ENCODE measurements around the gene CROCC.
"Not testable (repeated sequence)": the region's sequence is repeated elsewhere in the genome, so short reads cannot be mapped to it uniquely, and the experiment has no call there.

The CROCC gene

DNA sequence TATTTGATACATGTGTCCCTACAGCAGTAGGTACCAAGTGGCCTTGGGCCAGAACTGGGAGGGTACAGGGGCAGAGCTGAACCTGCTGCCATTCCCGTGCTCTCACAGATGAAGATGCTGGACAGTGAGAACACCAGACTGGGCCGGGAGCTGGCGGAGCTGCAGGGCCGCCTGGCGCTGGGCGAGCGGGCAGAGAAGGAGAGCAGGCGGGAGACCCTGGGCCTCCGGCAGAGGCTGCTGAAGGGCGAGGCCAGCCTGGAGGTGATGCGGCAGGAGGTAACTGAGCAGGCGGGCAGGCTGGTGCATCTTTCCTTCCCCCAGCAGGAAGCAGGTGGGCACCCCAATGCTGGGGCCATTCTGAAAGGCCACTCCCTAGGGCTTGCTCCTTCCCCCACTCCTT lies 36.7 kb downstream of the CROCC start:
- Mint-ChIP-seq H3K36me3 (ENCODE audit: low read depth) (no peaks in the 10 kb centered on the region), H3K27ac (no peak overlapping the region), H3K27me3 (ENCODE audit: low read depth) (no peaks in the 10 kb centered on the region), H3K4me3 (no peak overlapping the region), H3K4me1 (ENCODE audit: low read depth) (peaks cover 7% of the 10 kb centered on the region), H3K9me3 (no peaks in the 10 kb centered on the region)

DNA sequence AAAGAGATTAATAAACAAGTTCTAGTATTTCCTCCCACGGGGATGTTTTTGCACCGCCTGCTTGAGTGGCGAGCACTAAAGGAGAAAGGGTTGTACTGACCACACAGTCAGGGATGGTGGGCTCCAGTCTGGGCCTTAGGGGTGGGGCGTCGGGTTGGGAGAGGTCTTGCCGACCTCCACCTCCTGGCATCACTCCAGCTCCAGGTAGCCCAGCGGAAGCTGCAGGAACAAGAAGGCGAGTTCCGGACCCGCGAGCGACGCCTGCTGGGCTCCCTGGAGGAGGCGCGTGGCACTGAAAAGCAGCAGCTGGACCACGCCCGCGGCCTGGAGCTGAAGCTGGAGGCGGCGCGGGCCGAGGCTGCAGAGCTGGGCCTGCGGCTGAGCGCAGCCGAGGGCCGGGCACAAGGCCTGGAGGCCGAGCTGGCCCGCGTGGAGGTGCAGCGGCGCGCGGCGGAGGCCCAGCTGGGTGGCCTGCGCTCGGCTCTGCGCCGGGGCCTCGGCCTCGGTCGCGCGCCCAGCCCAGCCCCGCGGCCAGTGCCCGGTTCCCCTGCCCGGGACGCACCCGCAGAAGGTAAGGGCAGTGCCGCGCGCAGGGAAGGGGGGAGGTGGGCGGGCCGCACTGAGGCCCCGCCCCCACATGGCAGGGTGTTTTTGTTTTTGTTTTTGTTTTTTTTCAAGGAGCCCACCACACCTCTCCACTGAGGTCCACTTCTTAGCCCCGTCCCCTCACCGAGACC lies 39.0 kb downstream of the CROCC start:
- Mint-ChIP-seq H3K36me3 (ENCODE audit: low read depth) (no peaks in the 10 kb centered on the region), H3K27ac (peak overlapping the region; percentile 45), H3K9me3 (no peaks in the 10 kb centered on the region), H3K4me3 (peak overlapping the region; percentile 66), H3K27me3 (ENCODE audit: low read depth) (no peaks in the 10 kb centered on the region), H3K4me1 (ENCODE audit: low read depth) (peaks cover 7% of the 10 kb centered on the region)

DNA sequence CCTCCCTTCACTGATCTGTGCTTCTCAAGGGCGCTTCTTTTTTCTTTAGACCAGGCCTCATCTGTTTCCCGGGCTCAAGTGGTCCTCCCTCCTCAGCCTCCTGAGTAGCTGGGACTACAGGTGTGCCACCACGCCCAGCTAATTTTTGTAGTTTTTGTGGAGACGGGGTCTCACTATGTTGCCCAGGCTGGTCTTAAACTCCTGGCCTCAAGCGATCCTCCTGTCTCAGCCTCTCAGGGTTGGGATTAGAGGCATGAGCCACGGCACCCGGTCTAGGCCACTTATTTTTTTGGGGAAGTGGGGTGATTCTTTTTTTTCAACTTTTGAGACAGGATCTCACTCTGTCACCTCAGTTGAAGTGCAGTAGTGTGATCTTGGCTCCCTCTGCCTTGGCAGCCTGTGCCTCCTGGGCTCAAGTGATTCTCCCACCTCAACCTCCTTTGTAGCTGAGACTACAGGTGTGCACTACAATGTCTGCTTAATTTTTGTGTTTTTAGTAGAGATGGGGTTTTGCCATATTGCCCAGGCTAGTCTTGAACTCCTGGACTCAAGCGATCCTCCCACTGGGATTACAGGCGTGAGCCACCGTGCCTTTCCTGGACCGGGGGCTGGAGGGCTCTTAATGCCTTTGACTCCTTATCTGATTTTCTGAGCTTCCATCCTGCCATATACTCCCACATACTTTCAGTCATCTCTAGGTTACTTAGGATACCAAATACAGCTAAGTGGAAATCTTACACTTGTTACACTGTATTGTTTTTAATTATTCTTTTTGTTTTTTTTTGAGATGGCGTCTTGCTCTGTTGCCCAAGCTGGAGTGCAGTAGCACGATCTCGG lies 39.8 kb downstream of the CROCC start:
- Mint-ChIP-seq H3K9me3 (no peaks in the 10 kb centered on the region), H3K36me3 (ENCODE audit: low read depth) (no peaks in the 10 kb centered on the region), H3K27ac (peak overlapping the region; percentile 56), H3K27me3 (ENCODE audit: low read depth) (no peaks in the 10 kb centered on the region), H3K4me1 (ENCODE audit: low read depth) (peaks cover 7% of the 10 kb centered on the region), H3K4me3 (peak overlapping the region; percentile 58)

DNA sequence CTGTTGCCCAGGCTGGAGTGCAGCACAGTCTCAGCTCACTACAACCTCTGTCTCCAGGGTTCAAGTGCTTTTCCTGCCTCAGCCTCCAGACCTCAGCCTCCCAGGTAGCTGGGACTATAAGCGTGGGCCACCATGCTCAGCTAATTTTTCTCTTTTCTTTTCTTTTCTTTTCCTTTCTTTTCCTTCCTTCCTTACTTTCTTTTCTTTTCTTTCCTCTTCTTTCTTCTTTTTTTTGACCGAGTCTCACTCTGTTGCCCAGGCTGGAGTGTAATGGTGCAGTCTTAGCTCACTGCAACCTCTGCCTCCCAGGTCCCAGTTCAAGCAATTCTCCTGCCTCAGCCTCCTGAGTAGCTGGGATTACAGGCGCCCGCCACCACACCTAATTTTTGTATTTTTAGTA lies 42.4 kb downstream of the CROCC start:
- H3K4me3 Mint-ChIP-seq; H3K27me3 Mint-ChIP-seq (ENCODE audit: low read depth); H3K9me3 Mint-ChIP-seq; H3K4me1 Mint-ChIP-seq (ENCODE audit: low read depth); H3K27ac Mint-ChIP-seq; H3K36me3 Mint-ChIP-seq (ENCODE audit: low read depth): not testable (repeated sequence)

DNA sequence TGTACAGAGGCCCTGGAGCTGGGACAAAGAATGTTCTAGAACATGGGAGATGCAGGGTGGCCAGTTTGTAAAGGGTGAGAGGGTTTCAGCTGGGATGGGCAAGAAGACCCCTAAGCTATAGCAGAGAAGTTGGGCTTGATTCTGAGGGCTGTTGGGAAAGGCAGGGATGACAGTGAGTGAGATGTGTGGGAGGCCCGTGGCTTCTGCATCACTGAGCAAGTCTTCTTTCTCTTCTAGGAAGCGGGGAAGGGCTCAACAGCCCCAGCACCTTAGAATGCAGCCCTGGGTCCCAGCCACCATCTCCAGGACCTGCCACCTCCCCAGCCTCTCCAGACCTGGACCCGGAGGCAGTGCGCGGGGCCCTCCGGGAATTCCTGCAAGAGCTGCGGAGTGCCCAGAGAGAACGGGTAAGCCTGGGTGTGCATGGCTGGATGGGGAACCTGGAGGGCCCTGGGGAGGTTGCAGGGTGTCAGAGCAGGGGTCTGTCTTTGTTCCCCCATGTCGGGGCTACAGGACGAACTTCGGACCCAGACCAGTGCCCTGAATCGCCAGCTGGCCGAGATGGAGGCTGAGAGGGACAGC lies 43.8 kb downstream of the CROCC start:
- no peaks in the 10 kb centered on the region for H3K27me3 Mint-ChIP-seq (ENCODE audit: low read depth)
- H3K27ac Mint-ChIP-seq = no peak overlapping the region
- H3K9me3 Mint-ChIP-seq = no peaks in the 10 kb centered on the region
- peaks cover 3% of the 10 kb centered on the region for H3K4me1 Mint-ChIP-seq (ENCODE audit: low read depth)
- no peak overlapping the region for H3K4me3 Mint-ChIP-seq
- no peaks in the 10 kb centered on the region for H3K36me3 Mint-ChIP-seq (ENCODE audit: low read depth)

DNA sequence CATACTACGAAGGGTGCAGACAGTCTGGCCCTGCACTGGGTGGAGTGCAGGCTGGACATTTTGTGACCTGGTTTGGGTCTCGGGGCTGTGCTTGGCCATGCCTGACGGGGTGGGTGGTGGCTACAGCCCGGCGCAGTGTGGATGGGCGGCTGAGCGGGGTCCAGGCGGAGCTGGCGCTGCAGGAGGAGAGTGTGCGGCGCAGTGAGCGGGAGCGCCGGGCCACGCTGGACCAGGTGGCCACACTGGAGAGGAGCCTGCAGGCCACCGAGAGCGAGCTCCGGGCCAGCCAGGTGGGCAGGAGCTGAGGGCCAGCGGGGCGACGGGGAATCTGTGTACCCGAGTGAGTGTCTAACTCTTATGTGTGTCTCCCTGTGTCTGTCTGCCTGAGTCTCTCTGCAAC lies 44.6 kb downstream of the CROCC start:
- no peaks in the 10 kb centered on the region for H3K36me3 Mint-ChIP-seq (ENCODE audit: low read depth)
- no peaks in the 10 kb centered on the region for H3K4me1 Mint-ChIP-seq (ENCODE audit: low read depth)
- no peak overlapping the region for H3K4me3 Mint-ChIP-seq
- no peak overlapping the region for H3K27ac Mint-ChIP-seq
- H3K27me3 Mint-ChIP-seq (ENCODE audit: low read depth) = no peaks in the 10 kb centered on the region
- H3K9me3 Mint-ChIP-seq = no peaks in the 10 kb centered on the region

DNA sequence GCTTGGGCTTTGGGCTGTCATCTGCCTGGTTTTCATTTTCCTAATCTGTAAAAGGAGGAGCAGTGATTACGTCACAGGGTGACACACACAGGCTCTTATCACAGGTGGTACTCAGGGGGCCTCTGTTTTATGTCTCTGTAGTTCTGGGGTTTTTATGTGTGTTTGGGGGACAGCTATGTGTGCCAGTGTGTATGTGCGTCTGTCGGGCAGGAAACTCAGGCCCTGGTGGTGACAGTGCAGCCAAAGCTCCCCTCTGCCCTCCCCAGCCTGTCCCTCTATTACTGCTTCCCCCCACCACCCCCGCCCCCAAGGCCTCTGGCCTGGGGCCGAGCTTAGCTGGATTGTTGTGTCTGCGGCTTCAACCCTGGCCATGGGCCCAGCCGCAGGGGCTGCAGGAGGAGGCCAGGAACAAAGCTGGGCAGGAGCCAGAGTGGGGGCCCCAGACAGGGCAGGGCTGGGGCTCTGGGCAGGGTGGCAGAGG lies 45.4 kb downstream of the CROCC start:
- Mint-ChIP-seq H3K27me3 (ENCODE audit: low read depth) (no peaks in the 10 kb centered on the region), H3K9me3 (no peaks in the 10 kb centered on the region), H3K36me3 (ENCODE audit: low read depth) (no peaks in the 10 kb centered on the region), H3K27ac (no peak overlapping the region), H3K4me1 (ENCODE audit: low read depth) (no peaks in the 10 kb centered on the region), H3K4me3 (no peak overlapping the region)

DNA sequence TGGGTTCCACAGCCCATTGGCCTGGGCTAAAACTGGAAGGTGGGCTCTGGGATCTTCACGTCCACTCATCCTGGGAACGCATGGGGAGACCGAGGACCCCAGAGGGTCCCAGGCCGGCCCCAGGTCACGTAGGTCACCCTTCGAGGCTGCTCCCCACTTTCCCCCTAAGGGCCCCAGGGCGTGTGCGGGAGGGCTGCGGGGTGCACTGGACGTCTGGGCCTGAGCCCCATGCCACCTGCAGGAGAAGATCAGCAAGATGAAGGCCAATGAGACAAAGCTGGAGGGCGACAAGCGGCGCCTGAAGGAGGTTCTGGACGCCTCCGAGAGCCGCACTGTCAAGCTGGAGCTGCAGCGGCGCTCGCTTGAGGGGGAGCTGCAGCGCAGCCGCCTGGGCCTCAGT lies 46.2 kb downstream of the CROCC start:
- Mint-ChIP-seq H3K9me3 (no peaks in the 10 kb centered on the region), H3K27me3 (ENCODE audit: low read depth) (no peaks in the 10 kb centered on the region), H3K4me3 (no peak overlapping the region), H3K27ac (no peak overlapping the region), H3K36me3 (ENCODE audit: low read depth) (no peaks in the 10 kb centered on the region), H3K4me1 (ENCODE audit: low read depth) (no peaks in the 10 kb centered on the region)

DNA sequence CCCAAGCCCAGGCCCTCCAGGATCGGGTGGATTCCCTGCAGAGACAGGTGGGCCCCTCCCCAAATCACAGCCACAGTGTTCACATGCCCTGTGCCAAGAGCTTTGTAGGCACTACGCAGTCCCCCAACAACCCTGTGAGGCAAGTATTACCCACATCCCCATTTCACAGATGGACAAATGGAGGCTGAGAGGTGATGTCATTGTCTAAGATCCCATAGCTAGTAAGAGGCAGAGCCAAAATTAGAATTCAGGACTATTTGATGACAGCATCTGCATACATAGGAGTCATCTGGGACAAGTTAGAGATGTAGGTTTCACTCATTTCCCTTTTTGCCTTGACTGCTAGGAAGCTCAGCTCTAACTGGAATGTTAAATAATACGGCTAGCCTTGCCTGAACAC lies 46.6 kb downstream of the CROCC start:
- no peaks in the 10 kb centered on the region for H3K9me3 Mint-ChIP-seq
- no peaks in the 10 kb centered on the region for H3K4me1 Mint-ChIP-seq (ENCODE audit: low read depth)
- H3K36me3 Mint-ChIP-seq (ENCODE audit: low read depth) = no peaks in the 10 kb centered on the region
- H3K4me3 Mint-ChIP-seq = no peak overlapping the region
- no peaks in the 10 kb centered on the region for H3K27me3 Mint-ChIP-seq (ENCODE audit: low read depth)
- no peak overlapping the region for H3K27ac Mint-ChIP-seq

DNA sequence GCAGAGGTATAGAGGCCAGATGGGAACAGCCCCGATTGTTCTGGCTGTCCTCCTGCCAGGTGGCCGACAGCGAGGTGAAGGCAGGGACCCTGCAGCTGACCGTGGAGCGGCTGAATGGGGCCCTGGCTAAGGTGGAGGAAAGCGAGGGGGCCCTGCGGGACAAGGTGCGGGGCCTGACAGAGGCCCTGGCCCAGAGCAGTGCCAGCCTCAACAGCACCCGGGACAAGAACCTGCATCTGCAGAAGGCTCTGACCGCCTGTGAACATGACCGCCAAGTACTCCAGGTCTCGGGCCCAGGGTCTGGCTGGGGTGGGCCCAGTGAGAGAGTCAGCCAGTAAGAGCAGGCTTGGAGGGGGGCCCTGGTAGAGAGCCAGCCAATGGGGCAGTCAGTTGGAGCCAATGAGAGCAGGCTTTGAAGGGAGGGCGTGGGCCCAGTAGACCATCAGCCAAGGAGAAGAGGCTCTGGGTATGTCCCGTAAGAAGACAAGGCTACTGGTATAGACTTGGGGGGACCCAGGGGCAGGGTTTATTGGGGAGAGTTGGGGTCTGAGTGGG lies 47.4 kb downstream of the CROCC start:
- H3K4me3 Mint-ChIP-seq = no peak overlapping the region
- H3K4me1 Mint-ChIP-seq (ENCODE audit: low read depth) = no peaks in the 10 kb centered on the region

DNA sequence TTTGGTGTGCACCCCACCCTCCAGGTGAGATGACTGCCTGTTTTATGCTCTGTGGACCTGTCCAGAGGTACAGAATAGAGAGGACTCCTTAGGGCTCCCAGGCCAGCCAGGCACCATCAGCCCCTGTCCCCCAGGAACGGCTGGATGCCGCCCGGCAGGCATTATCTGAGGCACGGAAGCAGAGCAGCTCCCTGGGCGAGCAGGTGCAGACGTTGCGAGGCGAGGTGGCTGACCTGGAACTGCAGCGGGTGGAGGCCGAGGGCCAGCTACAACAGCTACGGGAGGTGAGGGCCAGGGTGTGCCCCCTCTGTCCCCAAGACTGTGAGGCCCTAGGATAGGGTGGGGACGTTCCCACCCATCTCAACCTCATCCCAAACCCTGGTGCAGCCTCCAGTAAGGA lies 47.9 kb downstream of the CROCC start:
- no peak overlapping the region for H3K4me3 Mint-ChIP-seq
- no peaks in the 10 kb centered on the region for H3K4me1 Mint-ChIP-seq (ENCODE audit: low read depth)
- H3K9me3 Mint-ChIP-seq = no peaks in the 10 kb centered on the region
- no peaks in the 10 kb centered on the region for H3K36me3 Mint-ChIP-seq (ENCODE audit: low read depth)
- no peak overlapping the region for H3K27ac Mint-ChIP-seq
- H3K27me3 Mint-ChIP-seq (ENCODE audit: low read depth) = no peaks in the 10 kb centered on the region

More for the DNA sequence above, 47.4 kb downstream of the CROCC start:
- Mint-ChIP-seq H3K36me3 (ENCODE audit: low read depth) (no peaks in the 10 kb centered on the region), H3K9me3 (no peaks in the 10 kb centered on the region), H3K27ac (no peak overlapping the region), H3K27me3 (ENCODE audit: low read depth) (no peaks in the 10 kb centered on the region)

DNA sequence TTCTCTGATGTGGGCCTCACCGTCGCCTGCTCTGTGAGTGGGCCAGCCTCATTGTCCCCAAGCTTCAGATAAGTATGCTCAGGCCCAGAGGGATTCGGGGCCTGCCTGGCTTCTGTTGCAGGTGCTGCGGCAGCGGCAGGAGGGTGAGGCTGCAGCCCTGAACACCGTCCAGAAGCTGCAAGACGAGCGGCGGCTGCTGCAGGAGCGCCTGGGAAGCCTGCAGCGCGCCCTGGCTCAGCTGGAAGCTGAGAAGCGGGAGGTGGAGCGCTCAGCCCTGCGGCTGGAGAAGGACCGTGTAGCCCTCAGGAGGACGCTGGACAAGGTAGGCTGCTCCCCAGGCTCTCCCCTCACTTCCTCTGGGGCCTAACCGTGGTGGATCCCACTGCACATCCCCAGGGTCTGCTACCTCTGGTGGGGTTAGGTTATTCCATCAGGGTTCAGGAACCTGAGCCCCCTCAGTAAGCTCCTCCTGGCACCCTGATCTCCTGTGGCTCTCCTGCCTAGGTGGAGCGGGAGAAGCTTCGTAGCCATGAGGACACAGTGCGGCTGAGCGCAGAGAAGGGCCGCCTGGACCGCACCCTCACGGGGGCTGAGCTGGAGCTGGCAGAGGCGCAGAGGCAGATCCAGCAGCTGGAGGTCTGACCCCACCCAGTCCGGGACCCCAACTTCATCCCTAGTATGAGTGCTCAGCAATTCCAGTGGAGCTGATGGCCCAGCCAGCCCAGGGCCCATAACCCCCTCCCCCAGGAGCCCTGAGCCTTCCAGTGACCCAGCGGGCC lies 48.6 kb downstream of the CROCC start:
- H3K27ac Mint-ChIP-seq = no peak overlapping the region
- no peak overlapping the region for H3K4me3 Mint-ChIP-seq
- H3K36me3 Mint-ChIP-seq (ENCODE audit: low read depth) = no peaks in the 10 kb centered on the region
- no peaks in the 10 kb centered on the region for H3K9me3 Mint-ChIP-seq
- no peaks in the 10 kb centered on the region for H3K4me1 Mint-ChIP-seq (ENCODE audit: low read depth)
- H3K27me3 Mint-ChIP-seq (ENCODE audit: low read depth) = no peaks in the 10 kb centered on the region

DNA sequence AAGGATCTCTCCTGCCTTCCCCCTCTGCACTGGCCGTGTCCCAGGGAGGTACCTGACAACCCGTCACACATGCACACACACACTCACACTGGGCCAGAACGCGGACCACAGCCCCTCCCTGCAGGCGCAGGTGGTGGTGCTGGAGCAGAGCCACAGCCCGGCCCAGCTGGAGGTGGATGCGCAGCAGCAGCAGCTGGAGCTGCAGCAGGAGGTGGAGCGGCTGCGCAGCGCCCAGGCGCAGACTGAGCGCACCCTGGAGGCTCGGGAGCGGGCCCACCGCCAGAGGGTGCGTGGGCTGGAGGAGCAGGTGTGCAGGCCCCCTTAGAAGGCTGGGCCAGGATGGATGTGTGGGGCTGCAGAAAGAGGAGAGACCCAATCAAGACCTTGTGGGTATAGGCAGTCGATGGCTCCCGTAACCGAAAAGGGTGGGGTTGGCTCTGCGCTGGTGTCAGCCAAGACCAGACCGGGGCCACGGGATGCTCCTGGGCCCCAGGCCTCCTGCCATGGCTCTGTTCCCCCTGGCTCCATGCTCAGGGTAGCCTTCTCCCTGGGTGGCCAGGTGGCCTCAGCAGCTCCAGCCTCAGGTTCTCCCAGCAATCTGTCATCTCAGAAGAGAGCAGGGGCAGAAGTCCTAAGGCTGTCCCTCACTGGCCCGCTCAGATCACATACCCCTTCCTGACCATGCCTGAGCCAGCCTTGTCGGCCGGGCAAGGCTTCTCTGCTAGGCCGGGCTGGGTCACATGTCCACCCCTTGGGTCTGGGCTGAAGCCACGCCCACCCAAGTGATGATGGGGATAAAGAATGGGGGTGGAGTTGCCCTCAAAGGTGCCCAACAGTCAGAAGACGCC lies 49.8 kb downstream of the CROCC start:
- Mint-ChIP-seq H3K4me1 (ENCODE audit: low read depth) (no peaks in the 10 kb centered on the region), H3K27ac (no peak overlapping the region), H3K27me3 (ENCODE audit: low read depth) (no peaks in the 10 kb centered on the region), H3K9me3 (no peaks in the 10 kb centered on the region), H3K36me3 (ENCODE audit: low read depth) (no peaks in the 10 kb centered on the region), H3K4me3 (no peak overlapping the region)

Measured in T-helper 1 cell treated with Interleukin-12 subunit alpha and Interleukin-12 subunit beta and Interleukin-4 antibody, amounts not matched to agents 30 μg/mL and 1 μg/mL, for 36 hours (primary cell).